Measurements from ENCODE around the gene BBOF1.
"Not testable (repeated sequence)": the region's sequence is repeated elsewhere in the genome, so short reads cannot be mapped to it uniquely, and the experiment has no call there.

BBOF1 gene

DNA sequence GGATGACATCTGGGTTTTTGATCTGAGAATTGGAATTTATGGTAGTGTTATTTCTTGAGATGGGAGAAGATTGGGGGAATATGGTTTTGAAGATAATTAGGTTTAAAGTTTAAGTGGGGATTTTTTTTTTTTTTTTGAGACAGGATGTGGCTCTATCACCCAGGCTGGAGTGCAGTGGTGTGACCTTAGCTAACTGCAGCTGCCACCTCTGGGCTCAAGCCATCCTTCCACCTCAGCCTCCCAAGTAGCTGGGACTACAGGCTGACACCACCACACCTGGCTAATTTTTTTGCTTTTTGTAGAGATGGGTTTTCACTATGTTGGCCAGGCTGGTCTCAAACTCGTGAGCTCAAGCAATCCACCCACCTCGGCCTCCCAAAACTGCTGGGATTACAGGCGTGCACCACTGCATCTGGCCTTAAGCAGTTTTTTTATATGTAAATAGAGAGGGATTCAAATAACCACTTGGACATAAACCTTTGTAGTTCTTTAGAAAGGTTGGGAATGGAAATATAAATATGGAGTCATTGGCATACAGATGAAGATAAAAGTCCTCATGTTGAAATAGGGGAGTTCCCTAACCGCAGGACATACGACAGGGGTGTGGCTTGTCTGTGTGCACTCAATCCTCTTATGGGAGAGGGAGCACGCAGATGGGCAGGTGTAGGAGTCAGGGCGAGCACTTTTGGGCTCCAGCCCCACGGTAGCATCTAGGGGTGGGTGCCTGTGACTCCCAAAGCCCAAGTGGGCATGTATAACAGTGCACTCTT, 70.3 kb downstream of the BBOF1 start:
- no peak for DNase-seq (ENCODE audit: low read depth in 2 of 2)

DNA sequence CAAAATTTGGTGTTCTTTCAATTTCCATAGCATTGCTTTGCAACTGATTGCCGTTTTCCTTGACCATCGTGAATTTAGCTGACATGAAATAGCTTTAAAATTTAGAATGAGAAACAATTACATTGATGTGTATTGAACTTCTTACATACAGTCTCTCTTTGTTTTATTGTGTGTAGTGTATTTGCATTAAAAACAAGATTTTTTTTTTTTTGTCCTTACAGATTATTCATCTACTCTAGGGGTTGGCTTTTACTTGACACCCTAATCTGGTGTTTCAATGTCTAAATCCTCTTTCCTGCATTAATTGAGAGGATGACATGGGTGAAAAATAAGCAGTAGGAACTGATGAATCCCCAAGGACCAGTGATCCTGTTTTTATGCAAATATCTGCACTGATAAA, 86.2 kb downstream of the BBOF1 start:
- DNase-seq (ENCODE audit: low read depth in 2 of 2) = no peak

DNA sequence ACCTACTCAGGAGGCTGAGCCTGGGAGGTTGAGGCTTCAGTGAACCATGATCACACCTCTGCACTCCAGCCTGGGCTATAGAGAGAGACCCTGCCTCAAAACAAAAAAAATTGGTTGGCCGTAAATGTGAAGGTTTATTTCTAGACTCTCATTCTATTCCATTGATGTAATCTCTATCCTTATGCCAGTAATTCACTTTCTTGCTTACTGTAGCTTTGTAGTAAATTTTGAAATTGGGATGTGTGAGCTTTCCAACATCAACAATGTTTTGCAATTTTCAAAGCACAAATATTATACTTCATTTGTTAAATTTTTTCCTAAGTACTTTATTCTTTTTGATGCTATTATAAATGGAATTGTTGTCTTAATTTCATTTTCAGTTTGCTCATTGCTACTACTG, 90.2 kb downstream of the BBOF1 start:
- no peak for DNase-seq (ENCODE audit: low read depth in 2 of 2)

DNA sequence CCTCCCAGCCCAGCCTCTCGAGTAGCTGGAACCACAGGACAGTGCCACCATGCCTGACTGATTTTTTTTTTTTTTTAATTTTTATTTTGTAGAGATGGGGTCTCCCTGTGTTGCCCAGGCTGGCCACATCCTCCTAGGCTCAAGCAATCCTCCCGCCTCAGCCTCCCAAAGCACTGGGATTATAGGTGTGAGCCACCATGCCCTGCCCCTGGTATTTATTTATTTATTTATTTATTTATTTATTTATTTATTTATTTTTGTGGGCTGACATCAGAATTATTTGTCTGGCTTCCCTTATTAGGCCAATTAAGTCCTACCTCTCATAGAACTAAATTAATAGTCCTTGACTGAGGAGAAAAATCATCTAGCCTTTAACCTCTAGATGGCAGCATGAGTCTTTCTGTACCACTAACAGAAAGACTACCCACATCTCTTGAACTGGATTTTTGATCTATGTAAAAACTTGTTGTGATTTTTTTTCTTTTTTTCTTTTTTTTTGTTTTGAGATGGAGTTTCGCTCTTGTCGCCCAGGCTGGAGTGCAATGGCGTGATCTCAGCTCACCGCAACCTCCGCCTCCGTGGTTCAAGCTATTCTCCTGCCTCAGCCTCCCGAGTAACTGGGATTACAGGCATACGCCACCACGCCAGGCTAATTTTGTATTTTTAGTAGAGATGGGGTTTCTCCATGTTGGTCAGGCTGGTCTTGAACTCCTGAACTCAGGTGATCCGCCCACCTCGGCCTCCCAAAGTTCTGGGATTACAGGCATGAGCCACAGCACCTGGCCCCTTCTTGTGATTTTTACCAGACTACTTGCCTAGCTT, 92.5 kb downstream of the BBOF1 start:
- not testable (repeated sequence) for DNase-seq (ENCODE audit: low read depth in 2 of 2)

Data from stimulated activated CD8-positive, alpha-beta memory T cell treated with anti-CD3 and anti-CD28 coated beads, Interleukin-7, amount 100 ng/mL, for 4 hours (primary cell).